SK-MEL-5 (cell line): ENCODE measurements around the gene NFATC2IP. TPM values are rescaled to one million over a fixed set of nuclear protein-coding genes. Genes with fewer than 3 reads are reported as not detected.
"Not testable (repeated sequence)": the region's sequence is repeated elsewhere in the genome, so short reads cannot be mapped to it uniquely, and the experiment has no call there.

Source experiments
- DNase-seq: peaks from one replicate; pipeline ENCODE4 v3.0.0-alpha.2; 2016; ENCODE audit warnings: low read depth, low spot score
- in situ Hi-C: cut with HindIII; loops from 2 replicates; pipeline ENCODE4 v1.10.0; 2016; ENCODE audit warnings: low sequenced_read_pairs, high pct_unique_total_duplicates, low pct_unique_long_range_greater_than_20kb
- total RNA-seq: library from RNA; depleted of rRNA; stranded (reverse); fragments of >200 nt; shearing (Covaris generic); gene quantifications from 2 replicates; pipeline ENCODE4 v1.2.3, GENCODE V29; 2014

The NFATC2IP gene
- total RNA-seq, 1 experiment from 2014 or later, result 11.5 TPM

- DNase-seq, result no peak
- in situ Hi-C loops, result no loop called here
Measured at GRCh38 chr16:28984091-28984490, 33.4 kb downstream of the NFATC2IP start.

DNA sequence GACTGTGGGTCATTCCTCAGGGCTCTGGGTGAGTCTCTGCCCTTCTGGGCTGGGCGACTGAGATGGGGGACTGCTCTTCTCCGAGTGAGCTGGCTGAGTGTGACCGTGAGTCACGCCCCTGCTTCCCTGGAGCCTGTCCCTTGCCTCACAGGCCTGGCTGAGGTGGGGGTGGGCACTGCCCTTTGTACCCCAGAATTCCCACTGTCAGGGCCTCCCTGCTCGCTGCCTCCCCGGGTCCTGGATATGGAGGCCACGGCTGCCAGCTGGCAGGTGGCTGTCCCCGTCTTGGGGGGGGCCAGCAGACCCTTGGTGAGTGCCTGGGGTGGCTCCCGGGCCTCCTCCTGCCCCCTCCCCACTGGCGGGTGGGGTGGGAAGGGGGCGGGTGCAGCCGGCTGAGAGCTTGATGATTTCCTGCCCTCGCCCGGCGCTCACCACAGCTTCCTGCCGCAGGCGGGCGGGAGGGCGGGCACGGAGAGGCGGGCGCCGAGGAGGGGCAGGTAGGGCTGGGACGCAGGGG, 33.9 kb downstream of the NFATC2IP start, which contains the start of gene LAT:
Gene LAT, plus strand, starts transcription at position 434 of the 517 bp plus-strand sequence. CDS start 366 bp downstream, outside the sequence.
- no peak for DNase-seq
- in situ Hi-C loops, result no loop called here

DNA sequence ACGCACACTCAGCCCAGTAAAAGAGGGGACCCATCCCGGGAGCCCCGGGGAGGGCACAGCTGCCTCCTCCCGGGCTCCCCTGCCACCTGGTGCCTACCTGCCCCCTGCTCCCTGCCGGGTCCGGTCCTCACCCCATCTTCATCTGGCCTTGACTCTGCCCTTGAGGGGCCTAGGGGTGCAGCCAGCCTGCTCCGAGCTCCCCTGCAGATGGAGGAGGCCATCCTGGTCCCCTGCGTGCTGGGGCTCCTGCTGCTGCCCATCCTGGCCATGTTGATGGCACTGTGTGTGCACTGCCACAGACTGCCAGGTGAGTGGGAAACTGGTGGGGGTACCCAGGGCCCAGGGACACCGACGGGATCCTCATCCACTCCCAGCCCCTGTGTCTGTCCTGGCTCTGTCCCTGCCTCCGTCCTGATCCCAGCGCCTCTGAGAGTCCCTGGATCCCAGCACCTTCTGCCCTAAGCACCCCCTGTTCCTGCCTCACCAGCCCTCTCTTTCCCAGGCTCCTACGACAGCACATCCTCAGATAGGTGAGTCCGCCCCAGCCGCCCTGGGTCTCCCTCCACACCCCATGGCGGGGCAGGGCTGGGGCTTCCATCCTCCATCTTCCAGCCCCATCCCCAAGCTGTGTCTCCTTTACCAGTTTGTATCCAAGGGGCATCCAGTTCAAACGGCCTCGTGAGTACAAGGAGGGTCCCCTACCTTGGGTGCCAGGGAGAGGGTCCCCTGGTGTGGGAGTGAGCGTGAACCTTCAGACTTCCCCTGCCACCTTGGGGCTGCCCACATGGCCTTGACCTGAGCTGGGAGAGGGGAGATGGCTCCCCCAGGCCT, 34.7 kb downstream of the NFATC2IP start:
- DNase-seq, result no peak
- in situ Hi-C loops, result no loop called here

DNA sequence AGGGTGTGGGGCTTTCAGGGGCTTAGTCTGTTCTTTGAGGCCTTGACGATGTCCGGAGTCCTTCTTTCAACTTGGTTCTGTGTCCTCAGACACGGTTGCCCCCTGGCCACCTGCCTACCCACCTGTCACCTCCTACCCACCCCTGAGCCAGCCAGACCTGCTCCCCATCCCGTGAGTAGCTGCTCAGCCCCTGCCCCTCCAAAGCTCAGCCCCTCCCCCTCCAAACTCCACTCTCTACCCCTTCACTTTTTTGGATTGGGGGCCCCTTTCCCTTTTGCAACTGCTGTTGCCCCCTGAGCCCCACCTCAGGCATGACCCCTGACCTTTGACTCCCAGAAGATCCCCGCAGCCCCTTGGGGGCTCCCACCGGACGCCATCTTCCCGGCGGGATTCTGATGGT, 35.3 kb downstream of the NFATC2IP start:
- DNase-seq, result no peak
- in situ Hi-C loops, result no loop called here

DNA sequence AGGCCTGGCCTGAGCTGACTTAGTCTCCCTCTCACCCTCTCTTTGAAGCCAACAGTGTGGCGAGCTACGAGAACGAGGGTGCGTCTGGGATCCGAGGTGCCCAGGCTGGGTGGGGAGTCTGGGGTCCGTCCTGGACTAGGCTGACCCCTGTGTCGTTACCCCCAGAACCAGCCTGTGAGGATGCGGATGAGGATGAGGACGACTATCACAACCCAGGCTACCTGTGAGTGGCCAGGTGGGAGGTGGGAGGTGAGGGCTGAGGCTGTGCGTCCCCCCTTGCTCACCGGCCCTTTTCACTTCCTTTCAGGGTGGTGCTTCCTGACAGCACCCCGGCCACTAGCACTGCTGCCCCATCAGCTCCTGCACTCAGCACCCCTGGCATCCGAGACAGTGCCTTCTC, 35.8 kb downstream of the NFATC2IP start:
- in situ Hi-C loops, result no loop called here
- no peak for DNase-seq

DNA sequence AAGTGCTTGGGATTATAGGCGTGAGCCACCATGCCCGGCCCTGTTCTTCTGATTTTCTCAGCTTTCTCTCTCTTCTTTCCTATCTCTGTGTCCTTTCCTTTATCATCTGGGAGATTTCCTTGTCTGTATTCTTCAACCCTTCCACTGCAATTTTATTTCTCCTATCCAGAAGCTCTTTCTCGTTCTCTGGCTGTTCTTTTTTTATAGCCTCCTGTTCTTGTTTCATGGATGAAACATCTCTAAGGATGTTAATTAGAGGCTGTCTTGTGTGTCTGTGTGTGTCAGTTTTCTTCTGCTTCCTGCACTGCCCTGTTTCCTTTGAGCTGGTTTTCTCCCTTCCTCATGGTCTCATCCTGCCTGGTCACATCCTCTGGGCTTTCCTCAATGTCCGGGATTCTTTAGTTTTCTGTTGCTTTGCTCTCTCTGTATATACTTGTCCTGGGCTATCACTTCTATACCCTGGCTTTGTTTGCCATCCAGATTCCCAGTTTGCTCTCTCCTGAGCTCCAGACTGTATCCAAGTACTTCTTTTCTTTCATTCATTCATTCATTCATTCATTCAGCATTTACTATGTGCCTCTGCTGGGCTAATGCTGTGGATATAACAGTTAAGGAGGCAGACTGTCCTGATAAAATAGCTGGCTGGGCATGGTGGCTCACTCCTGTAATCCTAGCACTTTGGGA, 36.6 kb downstream of the NFATC2IP start:
- no peak for DNase-seq
- in situ Hi-C loops, result no loop called here

DNA sequence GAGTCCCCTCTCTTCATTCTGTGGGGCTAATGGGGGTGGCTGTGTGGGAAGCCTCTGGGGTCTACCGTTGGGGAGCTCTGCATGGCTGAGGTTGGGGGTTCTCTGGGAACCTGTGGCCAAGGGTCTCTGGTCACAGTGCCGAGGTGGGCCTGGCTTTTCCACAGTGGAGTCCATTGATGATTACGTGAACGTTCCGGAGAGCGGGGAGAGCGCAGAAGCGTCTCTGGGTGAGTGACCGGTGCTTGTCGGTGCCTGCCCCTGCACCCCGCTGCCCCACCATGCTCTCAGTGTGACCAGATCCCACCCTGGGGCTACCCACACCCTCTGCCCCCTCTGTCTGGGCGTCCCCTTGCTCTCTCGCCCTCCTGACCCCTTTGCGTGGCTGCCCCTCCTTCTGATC, 38.6 kb downstream of the NFATC2IP start:
- no peak for DNase-seq
- in situ Hi-C loops, result no loop called here

GRCh38 chr16:28990375-28991040, 39.8 kb downstream of the NFATC2IP start:
- DNase-seq, result no peak
- in situ Hi-C loops, result no loop called here

- no peak for DNase-seq
- in situ Hi-C loops, result no loop called here
Measured at GRCh38 chr16:28991687-28992086, 41.0 kb downstream of the NFATC2IP start.

GRCh38 chr16:28992496-28992895, 41.8 kb downstream of the NFATC2IP start:
- DNase-seq, result no peak
- in situ Hi-C loops, result no loop called here

DNA sequence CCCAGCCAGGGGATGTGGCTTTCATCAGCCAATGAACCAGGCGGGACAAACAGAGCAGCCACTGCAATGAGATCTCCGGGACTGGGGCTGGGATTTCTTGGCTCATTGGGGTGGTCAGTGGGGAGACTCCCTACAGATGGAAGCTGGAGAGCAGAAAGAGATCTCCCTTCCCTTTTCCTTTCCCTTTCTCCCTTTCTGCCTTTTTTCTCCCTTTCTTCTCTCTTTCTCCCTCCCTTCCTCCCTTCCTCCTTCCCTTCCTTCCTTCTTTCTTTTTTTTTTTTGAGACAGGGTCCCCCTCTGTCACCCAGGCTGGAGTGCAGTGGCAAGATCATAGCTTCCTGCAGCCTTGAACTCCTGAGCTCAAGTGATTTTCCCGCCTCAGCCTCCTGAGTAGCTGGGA, 48.1 kb downstream of the NFATC2IP start:
- DNase-seq, result no peak
- in situ Hi-C loops, result no loop called here

DNA sequence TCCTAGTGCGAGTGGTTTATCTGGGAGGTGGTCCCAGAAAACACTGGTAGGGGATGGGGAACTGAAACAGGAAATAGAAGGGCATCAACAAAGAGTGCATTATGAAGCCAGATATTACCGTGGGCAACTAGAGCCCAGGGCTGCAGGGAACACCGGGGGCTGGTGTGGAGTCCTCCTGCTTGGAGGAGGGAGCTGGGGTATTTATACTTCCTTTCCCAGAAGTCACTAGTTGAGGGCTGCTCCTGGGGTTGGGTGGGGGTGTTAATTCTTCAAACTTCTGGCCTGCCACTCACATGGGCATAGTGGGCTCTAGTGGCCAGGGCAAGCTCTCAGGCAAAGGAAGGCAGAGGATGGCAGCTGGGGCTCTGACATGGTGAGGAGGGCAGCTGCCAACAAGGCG, 48.8 kb downstream of the NFATC2IP start:
- in situ Hi-C loops, result no loop called here
- no peak for DNase-seq

DNA sequence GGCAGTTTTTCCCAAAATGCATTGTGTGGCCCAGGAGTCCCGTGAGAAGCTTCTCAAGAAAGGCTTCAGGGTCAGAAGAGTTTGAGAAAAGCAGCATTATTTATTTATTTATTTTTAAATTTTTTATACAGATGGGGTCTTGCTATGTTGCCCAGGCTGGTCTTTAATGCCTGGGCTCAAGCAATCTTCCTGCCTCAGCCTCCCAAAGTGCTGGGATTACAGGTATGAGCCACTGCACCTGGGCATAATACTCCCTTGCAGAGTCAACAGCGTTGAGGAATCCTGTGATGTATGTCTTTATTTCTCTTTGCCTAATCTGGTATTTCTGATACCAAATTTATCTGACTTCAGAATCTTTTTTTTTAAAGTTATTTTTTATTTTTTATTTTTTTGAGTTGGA, 49.3 kb downstream of the NFATC2IP start:
- in situ Hi-C loops, result no loop called here
- no peak for DNase-seq

DNA sequence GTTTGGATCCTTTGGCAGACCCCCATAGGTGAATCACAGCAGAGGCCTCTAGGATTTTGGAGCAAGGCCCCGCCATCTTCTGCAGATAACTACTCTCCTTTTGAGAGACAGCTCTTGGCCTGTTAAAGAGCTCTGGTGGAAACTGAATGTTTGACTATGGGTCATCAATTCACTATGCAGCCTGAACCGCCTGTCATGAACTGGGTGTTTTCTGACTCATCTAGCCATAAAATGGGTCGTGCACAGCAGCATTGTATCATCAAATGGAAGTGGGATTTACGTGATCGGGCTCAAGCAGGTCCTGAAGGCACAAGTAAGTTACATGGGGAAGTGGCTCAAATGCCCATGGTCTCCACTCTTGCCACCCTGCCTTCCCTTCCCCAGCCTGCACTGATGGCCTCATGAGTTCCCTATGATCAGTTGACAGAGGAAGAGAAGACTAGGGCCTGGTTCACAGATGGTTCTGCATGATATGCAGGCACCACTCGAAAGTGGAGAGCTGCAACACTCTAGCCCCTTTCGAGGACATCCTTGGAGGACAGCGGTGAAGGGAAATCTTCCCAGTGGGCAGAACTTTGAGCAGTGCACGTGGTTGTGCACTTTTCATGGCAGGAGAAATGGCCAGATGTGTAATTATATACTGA, 53.9 kb downstream of the NFATC2IP start:
- in situ Hi-C loops, DNase-seq: not testable (repeated sequence)

DNA sequence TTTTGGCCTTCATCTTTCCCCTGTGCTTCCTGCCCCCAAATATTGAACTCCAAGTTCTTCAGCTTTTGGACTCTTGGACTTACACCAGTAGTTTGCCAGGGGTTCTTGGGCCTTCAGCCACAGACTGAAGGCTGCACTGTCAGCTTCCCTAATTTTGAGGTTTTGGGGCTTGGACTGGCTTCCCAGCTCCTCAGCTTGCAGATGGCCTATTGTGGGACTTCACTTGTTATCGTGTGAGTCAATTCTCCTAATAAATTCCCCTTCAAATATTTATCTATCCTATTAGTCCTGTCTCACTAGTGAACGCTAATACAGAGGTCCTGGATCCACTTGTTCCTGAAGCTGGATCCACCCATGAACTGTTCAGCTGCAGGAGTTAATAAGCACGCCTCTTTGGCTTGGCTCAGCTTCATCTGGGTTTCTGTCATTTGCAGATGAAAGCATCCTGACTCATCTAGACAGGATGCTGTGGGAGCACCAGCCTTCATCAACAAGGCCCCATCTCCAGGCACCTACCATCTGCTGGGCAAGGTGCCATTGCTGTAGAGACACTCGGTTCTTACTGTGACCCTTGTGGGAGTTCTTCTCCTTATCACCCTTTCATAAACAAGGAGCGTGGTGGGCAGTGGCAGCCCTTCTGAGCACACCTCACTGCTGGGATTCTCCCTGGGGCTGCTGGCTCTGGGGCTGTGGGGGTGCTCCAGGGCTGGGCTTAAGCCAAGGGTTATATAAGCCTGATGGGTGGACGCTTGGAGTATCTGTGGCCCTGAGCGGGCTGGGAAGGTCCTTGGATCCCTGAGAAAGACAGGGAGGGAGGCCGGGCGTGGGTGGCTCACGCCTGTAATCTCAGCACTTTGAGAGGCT, 57.2 kb downstream of the NFATC2IP start:
- DNase-seq, result no peak
- in situ Hi-C loops, result no loop called here

DNA sequence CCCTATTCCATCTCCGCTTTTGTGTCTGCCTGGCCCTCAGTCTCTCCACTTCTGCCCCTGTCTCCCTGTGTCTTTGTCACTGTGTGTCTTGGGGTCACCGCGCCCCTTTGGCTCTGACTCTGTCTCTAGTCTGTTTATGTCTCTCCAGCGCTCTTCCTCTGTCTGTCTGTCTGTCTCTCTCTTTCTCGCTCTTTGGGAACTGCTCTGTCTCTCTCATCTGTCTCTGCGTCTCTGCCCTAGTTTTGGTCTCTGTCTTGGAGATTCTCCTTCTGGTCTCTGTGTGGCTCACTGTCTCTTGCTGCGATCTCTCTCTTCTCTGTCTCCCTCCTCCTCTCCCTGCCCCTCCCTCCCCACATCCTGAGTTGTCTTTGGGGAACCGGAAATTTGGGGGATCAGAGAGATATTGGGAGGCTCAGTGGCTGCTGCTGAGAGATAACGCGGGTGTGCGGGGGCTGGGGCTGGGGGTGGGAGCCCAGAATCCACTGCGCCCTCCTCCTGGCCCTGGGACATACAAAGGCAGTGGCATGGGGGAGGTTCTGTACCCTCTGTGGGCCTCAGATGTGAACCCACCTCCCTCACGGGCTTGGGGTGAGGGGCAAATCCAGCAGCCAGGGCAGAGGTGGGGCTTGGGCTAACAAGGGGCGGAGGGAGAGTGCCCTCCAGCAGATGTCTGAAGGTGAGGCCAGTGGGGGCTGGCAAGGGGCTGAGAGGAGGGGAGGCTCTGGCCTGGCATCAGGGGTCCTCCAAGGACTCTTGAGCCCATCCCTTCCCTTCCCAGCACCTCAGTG, 58.5 kb downstream of the NFATC2IP start:
- in situ Hi-C loops, result no loop called here
- DNase-seq, result no peak
